RWPE2 (cell line): Measurements from ENCODE around the gene C7orf33.
A peak's percentile ranks its signal among the peaks of the same experiment; 100 is the strongest.

Experiments used
- ATAC-seq: fragments of 200-7000 bp; cut with Tn5 transposase; 3 replicates; pipeline ENCODE4 v1.9.1; 2021; ENCODE audit warnings: low read depth
- DNase-seq: peaks from one replicate; pipeline ENCODE4 v3.0.0-alpha.2; 2020; ENCODE audit warnings: low spot score
- H3K27ac ChIP-seq: fragments of 450-650 bp; 2 replicates; pipeline ENCODE4 v1.5.1; 2017; ENCODE audit warnings: mild to moderate bottlenecking; ENCODE audit not compliant: poor library complexity, severe bottlenecking
- H3K27me3 ChIP-seq: fragments of 250-450 bp; sonication (Bioruptor Pico); 2 replicates; pipeline ENCODE4 v1.5.1; 2021; ENCODE audit warnings: mild to moderate bottlenecking, moderate library complexity; ENCODE audit not compliant: insufficient read depth, poor library complexity, severe bottlenecking
- H3K36me3 ChIP-seq: fragments of 250-450 bp; sonication (Bioruptor Pico); 2 replicates; pipeline ENCODE4 v1.5.1; 2020; ENCODE audit warnings: low read depth, mild to moderate bottlenecking, moderate library complexity
- H3K4me1 ChIP-seq: fragments of 250-450 bp; sonication (Bioruptor Pico); 2 replicates; pipeline ENCODE4 v1.5.1; 2021; ENCODE audit warnings: mild to moderate bottlenecking, moderate library complexity; ENCODE audit not compliant: insufficient read depth, poor library complexity, severe bottlenecking
- H3K4me3 ChIP-seq: fragments of 250-450 bp; sonication (Bioruptor Pico); 2 replicates; pipeline ENCODE4 v1.5.1; 2021; ENCODE audit warnings: mild to moderate bottlenecking, moderate library complexity; ENCODE audit not compliant: severe bottlenecking
- H3K9me3 ChIP-seq: fragments of 250-450 bp; sonication (Bioruptor Pico); 2 replicates; pipeline ENCODE4 v1.5.1; 2021; ENCODE audit warnings: mild to moderate bottlenecking, moderate library complexity; ENCODE audit not compliant: severe bottlenecking
- CTCF ChIP-seq: fragments of 450-650 bp; IDR thresholded peaks from one replicate; pipeline ENCODE4 v1.5.1; 2017; ENCODE audit warnings: mild to moderate bottlenecking, moderate library complexity; ENCODE audit not compliant: poor library complexity, severe bottlenecking

C7orf33 gene

GRCh38 chr7:148615085-148615730 is 24.6 kb downstream of the C7orf33 start:
- no peaks in the 10 kb centered on the region for H3K9me3 ChIP-seq
- DNase-seq (no peak), ATAC-seq (no peak)
- no peaks in the 10 kb centered on the region for H3K27me3 ChIP-seq
- H3K27ac ChIP-seq = no peak overlapping the region
- H3K36me3 ChIP-seq = no peaks in the 10 kb centered on the region
- no peak overlapping the region for H3K4me3 ChIP-seq
- no peaks in the 10 kb centered on the region for H3K4me1 ChIP-seq
- no peak for TF ChIP-seq CTCF

- Histone ChIP-seq H3K4me3 (no peak overlapping the region), H3K36me3 (no peaks in the 10 kb centered on the region), H3K4me1 (no peaks in the 10 kb centered on the region), H3K9me3 (no peaks in the 10 kb centered on the region), H3K27me3 (no peaks in the 10 kb centered on the region), H3K27ac (no peak overlapping the region)
- peak; percentile 61; the same call in 2 of the 3 replicates for ATAC-seq
- TF ChIP-seq CTCF = no peak
- no peak for DNase-seq
These were observed 30.3 kb downstream of the C7orf33 start for GRCh38 chr7:148620749-148621359.

- Histone ChIP-seq H3K4me1 (no peaks in the 10 kb centered on the region), H3K36me3 (no peaks in the 10 kb centered on the region), H3K4me3 (no peak overlapping the region), H3K9me3 (no peaks in the 10 kb centered on the region), H3K27ac (no peak overlapping the region), H3K27me3 (no peaks in the 10 kb centered on the region)
- DNase-seq = no peak
- no peak for ATAC-seq
- TF ChIP-seq CTCF = no peak
These were observed 31.0 kb downstream of the C7orf33 start for GRCh38 chr7:148621563-148621962.

- no peak overlapping the region for H3K27ac ChIP-seq
- ATAC-seq = no peak
These were observed 32.5 kb downstream of the C7orf33 start for GRCh38 chr7:148622887-148623585.

More at GRCh38 chr7:148622887-148623585, 32.5 kb downstream of the C7orf33 start:
- no peaks in the 10 kb centered on the region for H3K9me3 ChIP-seq
- no peak for DNase-seq
- TF ChIP-seq CTCF = no peak
- H3K36me3 ChIP-seq = no peaks in the 10 kb centered on the region
- H3K4me3 ChIP-seq = no peak overlapping the region
- H3K4me1 ChIP-seq = no peaks in the 10 kb centered on the region
- H3K27me3 ChIP-seq = no peaks in the 10 kb centered on the region
